ENCODE results near the gene HIPK4. TPM values are rescaled to one million over a fixed set of nuclear protein-coding genes. Genes with fewer than 3 reads are reported as not detected.

The HIPK4 gene
- total RNA-seq, 4 donors from 2014 or later: 0.13 to 0.88 (median 0.51) TPM

- no peak for DNase-seq (ENCODE audit: low spot score in 2 of 2)
- intact Hi-C loops (cut with DNase I; ENCODE audit: low total_unique reads): no loop called here
- 78 to 82% methylated on average over 4 of the region's 4 CpGs for WGBS, 2 donors
- H3K4me3 ChIP-seq (ENCODE audit: low read depth, poor library complexity, severe bottlenecking): no peak overlapping the region
- TF ChIP-seq POLR2A (IDR thresholded peaks at IDR 0.05): no peak
- TF ChIP-seq, protein P1, sequence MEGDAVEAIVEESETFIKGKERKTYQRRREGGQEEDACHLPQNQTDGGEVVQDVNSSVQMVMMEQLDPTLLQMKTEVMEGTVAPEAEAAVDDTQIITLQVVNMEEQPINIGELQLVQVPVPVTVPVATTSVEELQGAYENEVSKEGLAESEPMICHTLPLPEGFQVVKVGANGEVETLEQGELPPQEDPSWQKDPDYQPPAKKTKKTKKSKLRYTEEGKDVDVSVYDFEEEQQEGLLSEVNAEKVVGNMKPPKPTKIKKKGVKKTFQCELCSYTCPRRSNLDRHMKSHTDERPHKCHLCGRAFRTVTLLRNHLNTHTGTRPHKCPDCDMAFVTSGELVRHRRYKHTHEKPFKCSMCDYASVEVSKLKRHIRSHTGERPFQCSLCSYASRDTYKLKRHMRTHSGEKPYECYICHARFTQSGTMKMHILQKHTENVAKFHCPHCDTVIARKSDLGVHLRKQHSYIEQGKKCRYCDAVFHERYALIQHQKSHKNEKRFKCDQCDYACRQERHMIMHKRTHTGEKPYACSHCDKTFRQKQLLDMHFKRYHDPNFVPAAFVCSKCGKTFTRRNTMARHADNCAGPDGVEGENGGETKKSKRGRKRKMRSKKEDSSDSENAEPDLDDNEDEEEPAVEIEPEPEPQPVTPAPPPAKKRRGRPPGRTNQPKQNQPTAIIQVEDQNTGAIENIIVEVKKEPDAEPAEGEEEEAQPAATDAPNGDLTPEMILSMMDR (IDR thresholded peaks at IDR 0.05): no peak
Measured at GRCh38 chr19:40417643-40417981, 27.6 kb upstream of the HIPK4 start.

DNA sequence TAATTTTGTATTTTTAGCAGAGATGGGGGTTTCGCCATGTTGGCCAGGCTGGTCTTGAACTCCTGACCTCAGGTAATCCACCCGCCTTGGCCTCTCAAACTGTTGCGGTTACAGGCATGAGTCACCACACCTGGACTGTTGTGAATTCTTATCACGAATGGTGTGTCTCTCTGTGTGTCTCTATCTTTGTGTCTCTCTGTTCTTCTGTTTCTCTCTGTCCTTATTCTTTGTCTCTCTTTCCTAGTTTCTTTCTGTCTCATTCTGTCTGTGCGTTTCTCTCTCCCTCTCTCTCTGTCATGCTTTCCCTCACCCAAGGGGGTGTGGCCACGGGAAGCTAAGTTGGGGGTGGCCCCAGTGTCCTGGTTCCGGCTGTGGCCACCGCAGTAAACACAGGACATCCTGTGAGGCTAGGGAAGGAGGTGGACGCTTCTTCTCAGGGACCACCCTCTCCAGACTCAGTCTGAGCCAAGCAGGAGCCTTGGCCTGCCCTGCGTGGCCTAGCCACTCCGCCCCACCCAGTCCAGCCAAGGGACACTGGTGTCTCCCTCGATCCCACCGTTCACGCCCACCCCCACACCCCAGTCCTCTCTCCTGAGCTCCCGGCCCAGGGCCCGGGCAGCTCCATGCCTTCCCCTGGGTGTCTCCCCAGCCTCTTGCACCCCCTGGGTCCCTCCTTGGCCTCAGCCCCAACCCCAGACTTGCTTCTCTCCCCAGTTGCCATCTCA, 27.1 kb upstream of the HIPK4 start:
- TF ChIP-seq POLR2A (IDR thresholded peaks at IDR 0.05): no peak
- TF ChIP-seq, protein P1 (IDR thresholded peaks at IDR 0.05): no peak
- 41 to 50% methylated on average over 12 to 16 of the region's 16 CpGs for WGBS, 2 donors
- peak in 1 of 2 donors; percentile 93 for DNase-seq (ENCODE audit: low spot score in 2 of 2)
- no peak overlapping the region for H3K4me3 ChIP-seq (ENCODE audit: low read depth, poor library complexity, severe bottlenecking)
- intact Hi-C loops (cut with DNase I; ENCODE audit: low total_unique reads): no loop called here

DNA sequence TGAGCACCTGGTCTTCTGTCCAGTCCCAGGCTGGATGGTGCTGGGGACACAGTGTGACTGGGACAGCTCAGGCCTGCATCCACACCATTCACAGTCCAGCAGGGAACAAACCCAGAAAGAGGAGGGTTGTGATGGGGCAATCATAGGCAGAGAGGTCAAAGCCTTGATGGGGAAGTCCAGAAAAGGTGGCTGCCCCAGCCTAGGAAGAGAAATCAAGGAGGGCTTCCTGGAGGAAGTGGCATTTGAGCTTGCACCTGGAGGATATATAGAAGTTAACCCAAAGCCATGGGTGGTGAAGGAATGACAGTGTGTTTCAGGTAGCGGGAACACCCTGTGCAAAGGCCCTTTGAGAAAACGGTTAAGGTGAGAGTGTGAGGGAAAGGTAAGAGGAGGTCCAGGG, 25.8 kb upstream of the HIPK4 start:
- intact Hi-C loops (cut with DNase I; ENCODE audit: low total_unique reads): no loop called here

DNA sequence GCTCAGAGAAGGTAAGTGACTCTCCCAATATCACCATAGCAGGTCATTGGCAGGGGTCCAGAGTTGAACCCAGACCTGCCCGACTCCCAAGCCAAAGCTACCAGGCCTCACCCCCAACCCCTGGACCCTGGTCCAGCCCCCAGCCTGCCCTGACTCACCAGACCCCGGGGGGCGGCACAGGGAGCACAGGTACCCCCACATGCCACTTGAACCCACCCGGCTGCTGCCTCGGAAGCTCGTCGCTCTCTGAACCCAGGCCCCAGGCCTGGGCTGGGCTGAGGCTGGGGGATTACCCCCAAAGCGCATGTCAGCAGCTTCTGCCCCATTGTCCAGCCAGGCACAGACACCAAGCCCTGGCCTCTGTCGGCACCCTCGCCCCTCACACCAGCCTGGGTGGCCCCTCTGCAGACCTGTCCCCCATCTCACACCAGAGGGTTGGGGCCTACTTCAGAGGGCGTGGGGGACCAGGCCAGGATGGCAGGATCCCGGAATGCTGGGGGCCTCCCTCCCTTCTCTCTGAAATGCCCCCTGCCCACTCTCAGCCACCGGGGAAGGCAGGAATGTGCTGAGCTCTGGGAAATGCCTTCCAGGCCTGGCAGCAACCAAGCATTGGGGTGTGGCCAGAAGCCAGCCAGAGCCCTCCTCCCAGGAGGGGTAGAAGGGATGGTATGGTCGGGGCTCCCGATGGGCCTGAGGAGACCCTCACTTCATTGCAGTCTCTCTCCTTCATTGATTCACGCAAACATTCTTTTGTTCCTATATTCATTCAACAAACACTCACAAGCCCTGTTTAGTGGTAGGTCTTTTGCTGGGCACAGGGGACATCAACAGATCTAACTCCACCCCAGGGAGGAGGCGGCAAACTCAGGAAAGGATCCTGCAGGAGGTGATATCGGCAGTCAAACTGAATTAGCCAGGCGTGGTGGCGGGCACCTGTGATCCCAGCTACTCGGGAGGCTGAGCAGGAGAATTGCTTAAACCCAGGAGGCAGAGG, 24.9 kb upstream of the HIPK4 start:
- no peak overlapping the region for H3K4me3 ChIP-seq (ENCODE audit: low read depth, poor library complexity, severe bottlenecking)
- DNase-seq (ENCODE audit: low spot score in 2 of 2): no peak
- intact Hi-C loops (cut with DNase I; ENCODE audit: low total_unique reads): no loop called here
- WGBS, 2 donors: 59 to 68% methylated on average over 16 to 17 of the region's 21 CpGs
- TF ChIP-seq, protein P1 (IDR thresholded peaks at IDR 0.05): no peak

More for the DNA sequence above, 25.8 kb upstream of the HIPK4 start:
- TF ChIP-seq POLR2A (IDR thresholded peaks at IDR 0.05): no peak
- TF ChIP-seq, protein P1 (IDR thresholded peaks at IDR 0.05): no peak
- 94 to 98% methylated on average over 2 of the region's 2 CpGs for WGBS, 2 donors
- no peak for DNase-seq (ENCODE audit: low spot score in 2 of 2)
- H3K4me3 ChIP-seq (ENCODE audit: low read depth, poor library complexity, severe bottlenecking): no peak overlapping the region

- TF ChIP-seq POLR2A (IDR thresholded peaks at IDR 0.05): no peak
- TF ChIP-seq, protein P1 (IDR thresholded peaks at IDR 0.05): no peak
- intact Hi-C loops (cut with DNase I; ENCODE audit: low total_unique reads): no loop called here
- 44 to 51% methylated on average over 17 to 18 of the region's 18 CpGs for WGBS, 2 donors
- H3K4me3 ChIP-seq (ENCODE audit: low read depth, poor library complexity, severe bottlenecking): no peak within 1 kb of the TSS
- no peak for DNase-seq (ENCODE audit: low spot score in 2 of 2)
Measured at GRCh38 chr19:40413291-40413845, 23.4 kb upstream of the HIPK4 start, which contains the start of gene PRX. Gene PRX, minus strand, starts transcription at chr19:40413378. Its CDS starts 5,446 bp downstream, at chr19:40407932.
